ENCODE measurements around the gene MRPL47. TPM values are rescaled to one million over a fixed set of nuclear protein-coding genes. Genes with fewer than 3 reads are reported as not detected.

MRPL47 gene
- 35.4 to 44.4 TPM (median 37.7 TPM) in 5 replicates for total RNA-seq (2022; extraction: Qiagen RNA extraction)

DNA sequence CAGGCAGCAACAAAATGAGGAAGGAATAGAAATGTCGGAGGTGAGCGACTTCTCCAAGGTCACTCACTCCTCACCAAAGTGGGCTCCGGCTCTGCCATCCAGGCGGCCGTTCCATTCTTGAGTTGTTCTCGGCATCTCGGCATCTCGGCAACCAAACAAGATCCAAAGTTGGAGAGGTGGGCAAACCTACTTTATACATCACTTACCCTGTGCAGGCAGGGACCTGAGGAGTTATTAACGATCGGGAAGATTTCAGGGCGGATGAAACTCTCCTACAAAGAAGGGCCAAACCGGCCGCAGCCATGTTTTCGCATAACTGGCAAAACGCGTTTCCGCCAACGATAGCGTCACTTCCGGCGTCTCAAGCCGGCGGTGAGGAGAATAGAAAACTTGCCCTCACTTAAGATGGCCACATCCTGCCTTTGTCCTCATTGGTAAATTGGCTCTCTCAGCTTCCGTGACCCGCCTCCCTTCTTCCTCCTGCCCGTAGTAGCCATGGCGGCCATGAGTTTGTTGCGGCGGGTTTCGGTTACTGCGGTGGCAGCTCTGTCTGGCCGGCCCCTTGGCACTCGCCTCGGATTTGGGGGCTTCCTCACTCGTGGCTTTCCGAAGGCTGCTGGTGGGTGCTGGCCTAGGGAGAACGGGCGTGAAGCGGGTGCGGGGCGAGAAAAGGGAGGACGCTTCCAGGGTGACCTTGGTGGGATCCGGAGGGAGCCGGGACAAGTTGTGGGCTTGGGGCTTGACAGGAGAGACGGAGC is at the start of gene MRPL47, which contains the start of gene NDUFB5:
Gene MRPL47 (minus strand): TSS at position 318 of the 758 bp plus-strand sequence. CDS start 14 bp downstream, at position 304.
Gene NDUFB5 (plus strand): TSS at position 474 of the 758 bp plus-strand sequence. CDS start 22 bp downstream, at position 496.

DNA sequence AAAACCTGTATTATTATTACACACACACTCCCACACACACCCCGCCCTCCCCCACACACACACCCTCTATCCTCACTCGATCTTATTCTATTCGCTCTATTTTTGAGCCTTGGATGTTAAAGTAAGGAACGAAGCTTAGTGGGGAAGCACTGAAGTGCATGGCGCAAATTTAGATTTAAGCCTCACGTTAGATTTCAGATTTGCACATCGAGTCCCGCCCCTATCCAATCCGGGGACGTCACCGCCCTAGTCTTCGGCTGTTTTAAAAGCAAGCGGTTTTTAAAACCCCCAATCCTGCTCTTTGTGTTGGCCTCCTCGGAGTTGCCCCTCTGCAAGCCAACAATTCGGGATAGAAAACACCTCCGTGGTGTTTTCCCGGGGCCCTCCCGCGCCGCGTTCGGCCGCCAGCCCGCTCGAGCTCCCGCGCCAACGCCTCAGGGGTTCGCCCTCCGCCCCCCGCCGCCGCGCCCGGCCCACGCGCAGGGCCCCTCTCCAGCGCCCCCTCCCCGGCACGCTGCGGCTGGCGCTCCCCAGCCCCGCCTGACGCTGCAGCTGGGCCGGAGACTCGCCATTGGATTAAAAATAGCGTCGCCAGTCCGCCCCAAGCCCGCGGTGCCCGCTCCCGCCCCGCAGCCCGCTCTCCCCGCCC is 48.1 kb upstream of the MRPL47 start, which contains the start of gene USP13:
Gene USP13 (plus strand): TSS at position 594 of the 649 bp plus-strand sequence. CDS start 186 bp downstream, outside the sequence.

DNA sequence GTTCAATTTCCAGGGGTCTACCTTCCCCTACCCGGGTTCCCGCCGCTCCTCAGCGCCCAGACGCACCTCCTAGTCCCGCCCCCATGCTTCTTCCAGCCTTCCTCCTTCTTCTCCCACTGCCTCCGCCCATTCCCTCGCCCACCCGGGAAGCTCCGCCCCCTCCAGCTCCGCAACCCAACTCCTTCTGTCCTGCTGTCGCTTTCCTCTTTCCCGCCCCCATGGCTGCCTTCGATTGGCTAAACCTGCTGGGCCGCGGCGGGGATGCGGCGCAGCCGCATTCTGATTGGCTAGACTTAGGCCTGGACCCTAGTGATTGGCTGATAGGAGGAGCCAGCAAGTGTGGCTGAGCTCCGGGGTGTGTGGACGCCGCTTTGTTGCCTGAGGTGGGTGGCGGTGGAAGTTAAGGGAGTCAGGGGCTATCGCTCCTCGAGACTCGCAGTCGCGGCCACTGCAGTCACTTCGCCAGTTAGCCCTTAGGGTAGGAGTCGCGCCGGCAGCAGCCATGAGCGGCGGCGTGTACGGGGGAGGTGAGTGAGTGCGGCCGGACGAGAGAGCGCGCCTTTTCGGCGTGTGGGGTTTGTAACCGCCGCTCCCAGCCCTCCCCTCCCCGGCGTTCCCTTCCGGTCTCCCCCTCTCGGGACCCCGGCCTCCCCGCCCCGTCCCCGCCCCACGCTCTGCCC is 41.7 kb downstream of the MRPL47 start, which contains the start of gene ACTL6A:
Gene ACTL6A (plus strand): TSS at position 336 of the 680 bp plus-strand sequence. CDS start 167 bp downstream, at position 503.

Other genes starting within 250 kb of the MRPL47 start
- gene GNB4, start 153.2 kb downstream of the MRPL47 start, total RNA-seq (2022; extraction: Qiagen RNA extraction): 10.6 to 18.9 TPM (median 16.3 TPM) in 5 replicates
- gene ACTL6A, start 41.7 kb downstream of the MRPL47 start, total RNA-seq (2022; extraction: Qiagen RNA extraction): 48.9 to 76.4 TPM (median 53.0 TPM) in 5 replicates
- gene NDUFB5, start 156 bp upstream of the MRPL47 start, total RNA-seq (2022; extraction: Qiagen RNA extraction): 41.3 to 55.3 TPM (median 48.9 TPM) in 5 replicates
- 8.1 to 12.7 TPM (median 9.8 TPM) in 5 replicates for gene USP13, start 48.4 kb upstream of the MRPL47 start, total RNA-seq (2022; extraction: Qiagen RNA extraction)